Hematopoietic multipotent progenitor cell treated with erythropoietin and hydrocortisone succinate and interleukin-3 and kit ligand, for 4 days (in vitro differentiated cells): ENCODE data around the gene ZC3HAV1L.
A peak's percentile ranks its signal among the peaks of the same experiment; 100 is the strongest.
"Not testable (repeated sequence)": the region's sequence is repeated elsewhere in the genome, so short reads cannot be mapped to it uniquely, and the experiment has no call there.

ENCODE experiments used
- DNase-seq: peaks from one replicate; pipeline ENCODE4 v3.0.0-alpha.2; 2015

The ZC3HAV1L gene

DNA sequence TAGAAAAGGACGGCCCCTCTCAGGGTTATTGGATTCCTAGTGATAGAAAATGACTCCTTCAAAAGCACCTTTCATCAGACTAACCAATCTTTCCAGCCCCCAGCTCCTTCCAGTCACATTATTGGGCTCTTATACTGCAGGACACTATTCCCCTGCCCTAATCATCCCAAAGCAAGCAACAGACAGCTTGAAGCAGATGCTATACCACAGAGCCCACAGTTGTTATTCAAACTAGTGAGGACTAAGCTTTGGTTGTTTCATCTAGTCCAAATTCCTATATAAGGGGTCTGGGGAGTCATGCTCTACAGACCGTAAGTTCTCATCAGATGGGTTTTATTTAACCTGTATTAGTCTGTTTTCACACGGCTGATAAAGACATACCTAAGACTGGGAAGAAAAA, 24.5 kb downstream of the ZC3HAV1L start:
- DNase-seq: no peak

GRCh38 chr7:139004321-139005090, 31.3 kb downstream of the ZC3HAV1L start:
- no peak for DNase-seq

DNA sequence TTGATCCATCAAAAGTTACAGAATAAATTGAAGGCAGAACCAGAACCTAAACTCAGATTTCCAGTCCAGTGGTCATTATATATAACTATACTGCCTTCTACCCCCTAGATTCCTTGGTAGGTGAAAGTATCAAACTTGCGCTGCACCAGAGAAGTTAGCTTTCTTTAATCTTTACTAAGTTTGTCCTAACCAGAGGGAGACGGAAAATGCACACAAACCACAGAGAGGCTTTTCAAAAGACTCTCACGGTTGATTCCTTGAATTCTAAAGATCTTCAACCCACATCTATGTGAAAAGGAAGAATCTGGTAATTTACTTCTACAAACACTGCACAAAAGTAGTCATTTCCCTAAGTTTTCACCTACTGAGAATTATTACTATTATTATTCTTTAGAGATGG, 36.4 kb downstream of the ZC3HAV1L start:
- no peak for DNase-seq

DNA sequence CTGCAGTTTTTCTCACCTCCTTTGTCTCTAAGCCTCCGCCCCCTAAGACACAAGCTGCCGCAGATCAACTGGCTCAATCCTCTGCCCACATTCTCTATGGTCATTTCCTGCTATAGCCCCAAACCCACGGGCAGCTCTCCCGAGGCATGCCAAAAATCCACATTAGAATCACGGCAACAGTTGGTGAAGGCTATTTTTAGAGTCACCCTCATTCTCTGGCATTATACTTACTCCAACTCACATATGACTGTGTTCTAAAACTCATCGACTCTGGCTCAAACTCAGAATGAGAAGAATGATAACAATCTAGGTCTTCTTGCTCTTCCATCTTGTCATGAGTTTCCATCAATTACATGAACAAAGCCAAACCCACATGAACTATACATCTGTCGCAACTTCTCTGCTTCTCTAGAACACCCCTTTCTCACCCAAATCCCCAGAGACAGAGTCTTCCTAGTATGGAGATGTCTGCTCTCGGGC, 43.8 kb downstream of the ZC3HAV1L start:
- no peak for DNase-seq

DNA sequence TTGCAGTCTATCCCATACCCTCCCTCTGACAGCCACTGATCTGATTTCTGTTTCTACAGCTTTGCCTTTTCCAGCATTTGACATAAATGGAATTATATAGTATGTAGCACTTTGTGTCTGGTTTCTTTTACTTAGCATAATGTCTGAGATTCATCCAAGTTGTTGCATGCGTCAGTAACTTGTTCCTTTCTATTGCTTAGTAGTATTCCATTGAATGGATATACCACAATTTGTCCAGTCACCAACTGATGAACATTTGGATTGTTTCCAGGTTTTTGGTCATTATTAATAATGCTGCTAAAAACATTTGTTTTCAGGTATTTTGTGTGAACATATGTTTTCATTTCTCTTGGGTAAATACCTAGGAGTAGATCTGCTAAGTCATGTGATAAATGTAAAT, 48.2 kb downstream of the ZC3HAV1L start:
- no peak for DNase-seq

GRCh38 chr7:138982204-138982623, 53.6 kb downstream of the ZC3HAV1L start:
- DNase-seq: peak; percentile 54

GRCh38 chr7:138981332-138982203, 54.3 kb downstream of the ZC3HAV1L start, which contains the start of gene KIAA1549:
Gene KIAA1549, minus strand, starts transcription at chr7:138981389. Its CDS starts 120 bp downstream, at chr7:138981269.
- DNase-seq: peak; percentile 88

- DNase-seq: no peak
These were observed 55.1 kb downstream of the ZC3HAV1L start for GRCh38 chr7:138980563-138981291.

- no peak for DNase-seq
These were observed 55.8 kb downstream of the ZC3HAV1L start for GRCh38 chr7:138979988-138980562.

- peak; percentile 69 for DNase-seq
These were observed 56.4 kb downstream of the ZC3HAV1L start for GRCh38 chr7:138979226-138979979.

- DNase-seq: no peak
These were observed 57.2 kb downstream of the ZC3HAV1L start for GRCh38 chr7:138978541-138979184.

DNA sequence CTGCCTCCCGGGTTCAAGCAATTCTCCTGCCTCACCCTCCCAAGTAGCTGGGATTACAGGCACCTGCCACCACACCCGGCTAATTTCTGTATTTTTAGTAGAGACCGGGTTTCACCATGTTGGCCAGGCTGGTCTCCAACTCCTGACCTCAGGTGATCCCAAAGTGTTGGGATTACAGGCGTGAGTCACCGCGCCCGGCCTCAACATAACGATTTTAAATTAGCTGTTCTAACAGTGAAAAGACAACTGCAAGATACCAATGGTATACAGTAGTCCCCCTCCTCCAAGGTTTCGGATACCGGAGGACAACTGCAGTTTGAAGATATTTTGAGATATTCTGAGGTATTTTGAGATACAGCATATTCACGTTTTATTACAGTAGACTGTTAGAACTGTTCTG, 59.7 kb downstream of the ZC3HAV1L start:
- not testable (repeated sequence) for DNase-seq
